Activated T-cell treated with anti-CD3 and anti-CD28 coated beads for 24 hours (primary cell): Measurements from ENCODE around the gene RCN2.
"Not testable (repeated sequence)": the region's sequence is repeated elsewhere in the genome, so short reads cannot be mapped to it uniquely, and the experiment has no call there.

Experiments used
- DNase-seq: peaks from one replicate; pipeline ENCODE4 v3.0.0-alpha.2; 2020; ENCODE audit warnings: low read depth

RCN2 gene

GRCh38 chr15:76931397-76932134 is at the start of gene RCN2:
Gene RCN2 (plus strand): TSS chr15:76931749. CDS start chr15:76931842, 93 bp downstream.
- DNase-seq, result peak; percentile 89

GRCh38 chr15:76885212-76885611 is 46.3 kb upstream of the RCN2 start:
- DNase-seq, result no peak

- not testable (repeated sequence) for DNase-seq
These were observed 44.0 kb upstream of the RCN2 start for GRCh38 chr15:76887280-76888141.

GRCh38 chr15:76892836-76893235 is 38.7 kb upstream of the RCN2 start:
- not testable (repeated sequence) for DNase-seq

- no peak for DNase-seq
These were observed 37.4 kb upstream of the RCN2 start for GRCh38 chr15:76894174-76894573.

GRCh38 chr15:76898102-76898501 is 33.4 kb upstream of the RCN2 start:
- DNase-seq, result no peak

- not testable (repeated sequence) for DNase-seq
These were observed 32.2 kb upstream of the RCN2 start for GRCh38 chr15:76899176-76899930.

GRCh38 chr15:76899931-76900310 is 31.6 kb upstream of the RCN2 start:
- DNase-seq, result not testable (repeated sequence)

GRCh38 chr15:76901965-76902364 is 29.6 kb upstream of the RCN2 start:
- no peak for DNase-seq

- DNase-seq, result no peak
These were observed 28.3 kb upstream of the RCN2 start for GRCh38 chr15:76903251-76903681.

GRCh38 chr15:76904461-76905012 is 27.0 kb upstream of the RCN2 start:
- DNase-seq, result peak; percentile 5

GRCh38 chr15:76905013-76905839 is 26.3 kb upstream of the RCN2 start, which contains the start of gene SCAPER:
Gene SCAPER (minus strand): TSS chr15:76905340. CDS start chr15:76883817, 21,523 bp downstream.
- peak; percentile 87 for DNase-seq

GRCh38 chr15:76905855-76906254 is 25.7 kb upstream of the RCN2 start:
- no peak for DNase-seq

- no peak for DNase-seq
These were observed 19.1 kb upstream of the RCN2 start for GRCh38 chr15:76912430-76912829.

- DNase-seq, result no peak
These were observed 17.8 kb upstream of the RCN2 start for GRCh38 chr15:76913737-76914136.

GRCh38 chr15:76916369-76916768 is 15.2 kb upstream of the RCN2 start:
- DNase-seq, result no peak

GRCh38 chr15:76928201-76928600 is 3.3 kb upstream of the RCN2 start:
- no peak for DNase-seq

GRCh38 chr15:76929011-76929760 is 2.4 kb upstream of the RCN2 start:
- no peak for DNase-seq

- DNase-seq, result no peak
These were observed 635 bp upstream of the RCN2 start for GRCh38 chr15:76930831-76931396.
